Measurements from ENCODE around the gene CFAP161. TPM values are rescaled to one million over a fixed set of nuclear protein-coding genes. Genes with fewer than 3 reads are reported as not detected.

Gene CFAP161
- total and polyA plus RNA-seq, 9 of the 15 experiments (the other 6 are each of a cell fraction or from before 2014, with no cell fraction given): 25.8 to 83.3 (median 75.6) TPM

DNA sequence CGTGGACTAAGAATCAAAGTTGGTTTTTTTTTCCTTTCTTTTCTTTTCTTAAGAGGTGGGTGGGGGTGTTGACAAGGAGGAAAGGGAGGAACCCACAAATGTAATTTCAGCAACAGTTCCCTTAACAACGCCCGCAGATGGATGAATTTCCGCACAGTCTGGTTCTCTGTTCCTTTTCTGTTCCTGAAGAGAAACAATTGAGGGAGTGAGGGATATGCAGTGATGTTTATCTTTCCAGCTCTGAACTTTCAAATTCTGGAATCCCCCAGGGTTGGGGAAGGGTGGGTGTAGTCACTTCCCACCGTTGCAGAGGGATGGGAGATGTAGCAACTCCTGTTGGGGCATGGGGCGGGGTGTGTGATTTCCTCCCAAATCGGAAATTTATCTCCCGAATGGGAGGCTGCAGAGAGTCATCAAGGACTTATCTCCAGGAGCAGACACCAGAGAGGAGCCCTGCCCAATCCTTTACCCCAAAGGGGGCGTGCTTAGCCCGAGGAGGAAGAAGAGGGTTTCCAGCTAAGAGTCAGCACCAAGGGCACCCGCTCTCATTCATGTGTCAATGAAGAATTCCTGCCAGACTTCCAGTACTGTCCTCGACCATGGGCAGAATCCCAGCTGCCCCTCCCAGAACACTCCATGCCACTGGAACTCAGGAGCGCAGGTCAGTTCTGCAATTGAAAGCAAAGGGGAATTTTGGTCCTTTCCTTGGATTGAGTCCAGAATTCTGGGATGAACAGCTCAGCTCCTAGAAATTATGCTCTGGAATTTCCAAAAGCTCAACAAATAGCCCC lies 35.0 kb upstream of the CFAP161 start (continued):
- TF ChIP-seq, protein P1, sequence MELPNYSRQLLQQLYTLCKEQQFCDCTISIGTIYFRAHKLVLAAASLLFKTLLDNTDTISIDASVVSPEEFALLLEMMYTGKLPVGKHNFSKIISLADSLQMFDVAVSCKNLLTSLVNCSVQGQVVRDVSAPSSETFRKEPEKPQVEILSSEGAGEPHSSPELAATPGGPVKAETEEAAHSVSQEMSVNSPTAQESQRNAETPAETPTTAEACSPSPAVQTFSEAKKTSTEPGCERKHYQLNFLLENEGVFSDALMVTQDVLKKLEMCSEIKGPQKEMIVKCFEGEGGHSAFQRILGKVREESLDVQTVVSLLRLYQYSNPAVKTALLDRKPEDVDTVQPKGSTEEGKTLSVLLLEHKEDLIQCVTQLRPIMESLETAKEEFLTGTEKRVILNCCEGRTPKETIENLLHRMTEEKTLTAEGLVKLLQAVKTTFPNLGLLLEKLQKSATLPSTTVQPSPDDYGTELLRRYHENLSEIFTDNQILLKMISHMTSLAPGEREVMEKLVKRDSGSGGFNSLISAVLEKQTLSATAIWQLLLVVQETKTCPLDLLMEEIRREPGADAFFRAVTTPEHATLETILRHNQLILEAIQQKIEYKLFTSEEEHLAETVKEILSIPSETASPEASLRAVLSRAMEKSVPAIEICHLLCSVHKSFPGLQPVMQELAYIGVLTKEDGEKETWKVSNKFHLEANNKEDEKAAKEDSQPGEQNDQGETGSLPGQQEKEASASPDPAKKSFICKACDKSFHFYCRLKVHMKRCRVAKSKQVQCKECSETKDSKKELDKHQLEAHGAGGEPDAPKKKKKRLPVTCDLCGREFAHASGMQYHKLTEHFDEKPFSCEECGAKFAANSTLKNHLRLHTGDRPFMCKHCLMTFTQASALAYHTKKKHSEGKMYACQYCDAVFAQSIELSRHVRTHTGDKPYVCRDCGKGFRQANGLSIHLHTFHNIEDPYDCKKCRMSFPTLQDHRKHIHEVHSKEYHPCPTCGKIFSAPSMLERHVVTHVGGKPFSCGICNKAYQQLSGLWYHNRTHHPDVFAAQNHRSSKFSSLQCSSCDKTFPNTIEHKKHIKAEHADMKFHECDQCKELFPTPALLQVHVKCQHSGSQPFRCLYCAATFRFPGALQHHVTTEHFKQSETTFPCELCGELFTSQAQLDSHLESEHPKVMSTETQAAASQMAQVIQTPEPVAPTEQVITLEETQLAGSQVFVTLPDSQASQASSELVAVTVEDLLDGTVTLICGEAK (IDR thresholded peaks at IDR 0.05): no peak
- TF ChIP-seq, protein P1 (CRISPR knock-in tag; IDR thresholded peaks at IDR 0.05): no peak
- TF ChIP-seq NR0B1 (IDR thresholded peaks at IDR 0.05; ENCODE audit: partially characterized antibody) (no peak), PYGO2 (tag; IDR thresholded peaks at IDR 0.05) (0 out of 2 replicates have a peak, but pooled peaks have one; percentile 21), SMARCA5 (IDR thresholded peaks at IDR 0.05) (no peak), JUND (IDR thresholded peaks at IDR 0.05; ENCODE audit: borderline replicate concordance, low read depth, low read length) (peak; percentile 82), JUND (tag; IDR thresholded peaks at IDR 0.05; ENCODE audit: borderline replicate concordance, low read depth, low read length) (peak; percentile 56; the same call in 1 of the 3 replicates), ZC3H8 (IDR thresholded peaks at IDR 0.05) (no peak), SP2 (IDR thresholded peaks at IDR 0.05; ENCODE audit: extremely low read depth, low read depth, low read length, poor library complexity, severe bottlenecking) (no peak), NCOA2 (IDR thresholded peaks at IDR 0.05; ENCODE audit: partially characterized antibody in 2 of 2) (no peak), ELF4 (CRISPR knock-in tag; IDR thresholded peaks at IDR 0.05) (no peak), NBN (IDR thresholded peaks at IDR 0.05; ENCODE audit: low read depth) (no peak; the same call in 1 of the 2 replicates), ZZZ3 (IDR thresholded peaks at IDR 0.05) (no peak), KLF16 (IDR thresholded peaks at IDR 0.05) (peak; percentile 91), MCM3 (IDR thresholded peaks at IDR 0.05) (no peak), SETDB1 (IDR thresholded peaks at IDR 0.05; ENCODE audit: low read length) (no peak), RBM17 (IDR thresholded peaks at IDR 0.05; ENCODE audit: borderline replicate concordance, low read depth, low read length) (no peak)
- TF ChIP-seq, protein P2, sequence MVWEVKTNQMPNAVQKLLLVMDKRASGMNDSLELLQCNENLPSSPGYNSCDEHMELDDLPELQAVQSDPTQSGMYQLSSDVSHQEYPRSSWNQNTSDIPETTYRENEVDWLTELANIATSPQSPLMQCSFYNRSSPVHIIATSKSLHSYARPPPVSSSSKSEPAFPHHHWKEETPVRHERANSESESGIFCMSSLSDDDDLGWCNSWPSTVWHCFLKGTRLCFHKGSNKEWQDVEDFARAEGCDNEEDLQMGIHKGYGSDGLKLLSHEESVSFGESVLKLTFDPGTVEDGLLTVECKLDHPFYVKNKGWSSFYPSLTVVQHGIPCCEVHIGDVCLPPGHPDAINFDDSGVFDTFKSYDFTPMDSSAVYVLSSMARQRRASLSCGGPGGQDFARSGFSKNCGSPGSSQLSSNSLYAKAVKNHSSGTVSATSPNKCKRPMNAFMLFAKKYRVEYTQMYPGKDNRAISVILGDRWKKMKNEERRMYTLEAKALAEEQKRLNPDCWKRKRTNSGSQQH (CRISPR knock-in tag; IDR thresholded peaks at IDR 0.05): no peak
